Urothelium cell line (cell line): Measurements from ENCODE around the gene MPO.

Experiments used
- DNase-seq: peaks from one replicate; pipeline ENCODE4 v3.0.0; 2011; ENCODE audit warnings: low spot score, mixed read lengths
- FAIRE-seq: peaks from 2 replicates; lab custom pipeline; 2011; peaks lifted over from hg19 to GRCh38; lab: Jason Lieb, UNC

MPO gene

GRCh38 chr17:58280480-58281217, at the start of gene MPO:
TSS of gene MPO (minus strand) at chr17:58280935. CDS start at chr17:58280758, 177 bp downstream.
- FAIRE-seq: no peak
- peak; percentile 5 for DNase-seq

GRCh38 chr17:58329810-58330537, 49.2 kb upstream of the MPO start:
- peak; percentile 9 for FAIRE-seq

GRCh38 chr17:58329035-58329809, 48.5 kb upstream of the MPO start:
- FAIRE-seq: peak; percentile 53
- DNase-seq: no peak

More at GRCh38 chr17:58329810-58330537, 49.2 kb upstream of the MPO start:
- DNase-seq: no peak

- FAIRE-seq (no peak), DNase-seq (no peak)
Observed at GRCh38 chr17:58328195-58329034, 47.7 kb upstream of the MPO start, which contains the start of gene TSPOAP1. TSS of gene TSPOAP1 (minus strand) at chr17:58328795. CDS start at chr17:58327920, 875 bp downstream.

GRCh38 chr17:58327363-58328194, 46.8 kb upstream of the MPO start:
- DNase-seq (no peak), FAIRE-seq (no peak)

GRCh38 chr17:58326609-58327362, 46.1 kb upstream of the MPO start:
- DNase-seq (no peak), FAIRE-seq (no peak)

GRCh38 chr17:58325976-58326468, 45.3 kb upstream of the MPO start:
- DNase-seq: no peak
- no peak for FAIRE-seq

GRCh38 chr17:58325289-58325726, 44.6 kb upstream of the MPO start:
- FAIRE-seq: peak; percentile 80
- no peak for DNase-seq

GRCh38 chr17:58324409-58325288, 43.9 kb upstream of the MPO start:
- DNase-seq (peak; percentile 64), FAIRE-seq (peak; percentile 9)

- DNase-seq (no peak), FAIRE-seq (no peak)
Observed at GRCh38 chr17:58324056-58324408, 43.3 kb upstream of the MPO start.

- FAIRE-seq (no peak), DNase-seq (no peak)
Observed at GRCh38 chr17:58323366-58324055, 42.8 kb upstream of the MPO start.

- FAIRE-seq: peak; percentile 73
Observed at GRCh38 chr17:58322581-58323185, 41.9 kb upstream of the MPO start.

GRCh38 chr17:58321571-58322525, 41.1 kb upstream of the MPO start:
- DNase-seq (no peak), FAIRE-seq (peak; percentile 90)

More at GRCh38 chr17:58322581-58323185, 41.9 kb upstream of the MPO start:
- no peak for DNase-seq

GRCh38 chr17:58320570-58321323, 40.0 kb upstream of the MPO start:
- FAIRE-seq: no peak
- no peak for DNase-seq

- no peak for DNase-seq
- no peak for FAIRE-seq
Observed at GRCh38 chr17:58320163-58320558, 39.4 kb upstream of the MPO start.
